NCI-H1105 (cell line): Measurements from ENCODE around the gene UNC45A.
A peak's percentile ranks its signal among the peaks of the same experiment; 100 is the strongest.

Source experiments
- DNase-seq: peaks from one replicate; lab custom pipeline; 2025; lab: John Stamatoyannopoulos, UW

The UNC45A gene

GRCh38 chr15:90942354-90943120 is 7.5 kb downstream of the UNC45A start:
- DNase-seq: no peak

- DNase-seq: no peak
Measured at GRCh38 chr15:90945091-90945490, 10.0 kb downstream of the UNC45A start.

GRCh38 chr15:90946538-90946937 is 11.5 kb downstream of the UNC45A start:
- DNase-seq: no peak

GRCh38 chr15:90946941-90947576 is 12.0 kb downstream of the UNC45A start:
- no peak for DNase-seq

GRCh38 chr15:90947577-90948357 is 12.7 kb downstream of the UNC45A start:
- DNase-seq: no peak

- DNase-seq: no peak
Measured at GRCh38 chr15:90948506-90948905, 13.4 kb downstream of the UNC45A start.

- DNase-seq: no peak
Measured at GRCh38 chr15:90949979-90950675, 15.0 kb downstream of the UNC45A start.

GRCh38 chr15:90950676-90951075 is 15.6 kb downstream of the UNC45A start:
- no peak for DNase-seq

- DNase-seq: no peak
Measured at GRCh38 chr15:90952901-90953677, 18.0 kb downstream of the UNC45A start.

GRCh38 chr15:90953947-90954711 is 19.0 kb downstream of the UNC45A start:
- no peak for DNase-seq

- peak; percentile 86 for DNase-seq
Measured at GRCh38 chr15:90954712-90955623, 19.9 kb downstream of the UNC45A start, which contains the start of gene RCCD1. Gene RCCD1, plus strand, starts transcription at chr15:90954884. Its CDS starts 1,851 bp downstream, at chr15:90956735.

GRCh38 chr15:90955624-90956273 is 20.7 kb downstream of the UNC45A start:
- DNase-seq: no peak

GRCh38 chr15:90956274-90957030 is 21.4 kb downstream of the UNC45A start:
- peak; percentile 43 for DNase-seq

- DNase-seq: no peak
Measured at GRCh38 chr15:90957031-90957790, 22.1 kb downstream of the UNC45A start.

GRCh38 chr15:90957791-90958190 is 22.7 kb downstream of the UNC45A start:
- DNase-seq: no peak

- DNase-seq: no peak
Measured at GRCh38 chr15:90959028-90959595, 24.0 kb downstream of the UNC45A start.

- no peak for DNase-seq
Measured at GRCh38 chr15:90959894-90960293, 24.8 kb downstream of the UNC45A start.
